GM12892 (cell line): ENCODE results near the gene APLNR.

Experiments
- POLR2A ChIP-seq: IDR thresholded peaks from 2 replicates; pipeline ENCODE4 v1.6.1; 2011; ENCODE audit warnings: low read depth, low read length, control low read depth
- POLR2AphosphoS5 ChIP-seq: IDR thresholded peaks from 2 replicates; pipeline ENCODE4 v1.6.1; 2011; ENCODE audit warnings: low read depth, low read length, control low read depth

- TF ChIP-seq POLR2AphosphoS5 (no peak), POLR2A (no peak)
Measured at GRCh38 chr11:57254631-57255030, 17.6 kb upstream of the APLNR start.
